Measurements from ENCODE around the gene DNAAF8. TPM values are rescaled to one million over a fixed set of nuclear protein-coding genes. Genes with fewer than 3 reads are reported as not detected.

Gene DNAAF8
- total RNA-seq, 4 donors from 2014 or later: 0.67 to 3.5 TPM; not detected in 2

- H3K27ac ChIP-seq: no peak overlapping the region
- no peaks in the 10 kb centered on the region for H3K36me3 ChIP-seq
- TF ChIP-seq POLR2A (IDR thresholded peaks at IDR 0.05) (no peak), CTCF (IDR thresholded peaks at IDR 0.05) (no peak)
- DNase-seq: no peak
- intact Hi-C loops (cut with DNase I; ENCODE audit: low total_unique reads): no loop called here
- H3K9me3 ChIP-seq: no peaks in the 10 kb centered on the region
- H3K4me1 ChIP-seq: peaks cover 6 to 15% of the 10 kb centered on the region in 2 donors
- H3K4me3 ChIP-seq: no peak overlapping the region
- no peaks in the 10 kb centered on the region for H3K27me3 ChIP-seq
Observed at GRCh38 chr16:4699046-4699556, 35.2 kb upstream of the DNAAF8 start.

GRCh38 chr16:4700380-4700996, 33.8 kb upstream of the DNAAF8 start:
- no peak overlapping the region for H3K4me3 ChIP-seq
- no peaks in the 10 kb centered on the region for H3K36me3 ChIP-seq
- no peaks in the 10 kb centered on the region for H3K27me3 ChIP-seq
- no peak for TF ChIP-seq POLR2A (IDR thresholded peaks at IDR 0.05)
- TF ChIP-seq CTCF (IDR thresholded peaks at IDR 0.05): no peak
- no peak for DNase-seq
- intact Hi-C loops (cut with DNase I; ENCODE audit: low total_unique reads): no loop called here
- no peaks in the 10 kb centered on the region for H3K9me3 ChIP-seq
- H3K4me1 ChIP-seq: peaks cover 4 to 6% of the 10 kb centered on the region in 2 donors
- H3K27ac ChIP-seq: no peak overlapping the region

GRCh38 chr16:4700997-4701743, 33.2 kb upstream of the DNAAF8 start:
- intact Hi-C loops (cut with DNase I; ENCODE audit: low total_unique reads): no loop called here
- no peak for DNase-seq
- no peak for TF ChIP-seq POLR2A (IDR thresholded peaks at IDR 0.05)
- TF ChIP-seq CTCF (IDR thresholded peaks at IDR 0.05): no peak

GRCh38 chr16:4701791-4702465, 32.4 kb upstream of the DNAAF8 start:
- TF ChIP-seq POLR2A (IDR thresholded peaks at IDR 0.05) (no peak), CTCF (IDR thresholded peaks at IDR 0.05) (no peak)
- Histone ChIP-seq H3K36me3 (no peaks in the 10 kb centered on the region), H3K9me3 (no peaks in the 10 kb centered on the region), H3K27ac (no peak overlapping the region), H3K4me1 (no peaks in the 10 kb centered on the region), H3K27me3 (no peaks in the 10 kb centered on the region), H3K4me3 (no peak overlapping the region)
- DNase-seq: no peak
- intact Hi-C loops (cut with DNase I; ENCODE audit: low total_unique reads): no loop called here

More at GRCh38 chr16:4700997-4701743, 33.2 kb upstream of the DNAAF8 start:
- Histone ChIP-seq H3K36me3 (no peaks in the 10 kb centered on the region), H3K27me3 (no peaks in the 10 kb centered on the region), H3K4me1 (peaks cover 0 to 3% of the 10 kb centered on the region in 2 donors), H3K27ac (no peak overlapping the region), H3K9me3 (no peaks in the 10 kb centered on the region), H3K4me3 (no peak overlapping the region)

- Histone ChIP-seq H3K36me3 (no peaks in the 10 kb centered on the region), H3K27me3 (no peaks in the 10 kb centered on the region), H3K4me3 (no peak overlapping the region), H3K27ac (no peak overlapping the region), H3K4me1 (no peaks in the 10 kb centered on the region), H3K9me3 (no peaks in the 10 kb centered on the region)
- DNase-seq: no peak
- no peak for TF ChIP-seq POLR2A (IDR thresholded peaks at IDR 0.05)
- no peak for TF ChIP-seq CTCF (IDR thresholded peaks at IDR 0.05)
- intact Hi-C loops (cut with DNase I; ENCODE audit: low total_unique reads): no loop called here
Observed at GRCh38 chr16:4702466-4702808, 31.9 kb upstream of the DNAAF8 start.
